ENCODE results near the gene COL27A1.

DNA sequence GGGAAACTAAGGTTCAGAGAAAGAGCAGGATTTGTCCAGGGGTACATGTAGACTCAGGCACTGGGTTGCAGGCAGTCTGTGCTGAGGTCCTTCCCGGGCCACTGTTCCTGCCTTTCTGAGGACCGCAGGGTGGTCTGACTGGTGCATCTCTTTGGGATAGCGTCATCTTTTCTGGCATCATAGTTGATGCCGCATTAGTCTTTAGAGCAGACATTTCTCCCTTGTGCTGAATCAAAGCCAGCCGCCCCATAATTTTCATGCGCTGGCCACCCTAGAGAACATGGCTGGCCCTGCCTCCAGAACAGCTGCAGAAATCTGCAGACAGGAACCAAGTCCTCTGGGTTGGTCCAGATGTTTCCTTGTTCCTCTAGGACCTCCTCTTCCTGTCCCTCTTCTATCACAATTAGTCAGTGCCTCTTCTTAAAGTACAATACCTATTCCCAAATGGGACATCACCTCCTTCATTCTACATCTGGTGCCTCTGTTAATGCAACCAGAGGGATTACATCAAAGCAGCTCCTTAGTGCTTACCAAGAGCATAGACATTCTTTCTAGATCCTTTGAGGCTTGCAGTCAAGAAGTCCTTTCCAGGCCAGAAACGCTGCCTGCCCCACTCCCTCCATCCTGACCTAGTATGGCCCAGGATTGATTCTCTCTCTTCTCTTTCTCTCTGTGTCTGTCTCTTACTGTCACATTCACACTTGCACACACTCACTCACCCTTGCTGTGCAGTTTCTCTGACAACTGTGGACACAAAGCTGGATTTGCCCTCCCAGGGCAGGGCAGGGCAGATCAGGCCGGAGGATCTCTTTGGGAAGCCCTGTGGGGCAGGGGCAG, 125.5 kb downstream of the COL27A1 start:
- TF ChIP-seq POLR2A (IDR thresholded peaks at IDR 0.05; ENCODE audit: low read length) = no peak
- TF ChIP-seq GATA1 (IDR thresholded peaks at IDR 0.05; ENCODE audit: low read depth, low read length) = no peak

All from erythroblast (primary cell).